MM.1S (cell line): ENCODE measurements around the gene CREB5.

Source experiments
- EZH2 ChIP-seq: fragments of 300-600 bp; sonication (generic); optimal IDR thresholded peaks from 2 replicates; pipeline ENCODE3; 2017; ENCODE audit warnings: low read depth, mild to moderate bottlenecking, antibody characterized with exemption, low read length, mixed read lengths
- TF ChIP-seq, protein P1 (sequence below): fragments of 300-600 bp; sonication (generic); IDR thresholded peaks from 2 replicates; pipeline ENCODE4 v1.5.1; 2016; ENCODE audit warnings: antibody characterized with exemption, low read length, mixed read lengths

DNA sequence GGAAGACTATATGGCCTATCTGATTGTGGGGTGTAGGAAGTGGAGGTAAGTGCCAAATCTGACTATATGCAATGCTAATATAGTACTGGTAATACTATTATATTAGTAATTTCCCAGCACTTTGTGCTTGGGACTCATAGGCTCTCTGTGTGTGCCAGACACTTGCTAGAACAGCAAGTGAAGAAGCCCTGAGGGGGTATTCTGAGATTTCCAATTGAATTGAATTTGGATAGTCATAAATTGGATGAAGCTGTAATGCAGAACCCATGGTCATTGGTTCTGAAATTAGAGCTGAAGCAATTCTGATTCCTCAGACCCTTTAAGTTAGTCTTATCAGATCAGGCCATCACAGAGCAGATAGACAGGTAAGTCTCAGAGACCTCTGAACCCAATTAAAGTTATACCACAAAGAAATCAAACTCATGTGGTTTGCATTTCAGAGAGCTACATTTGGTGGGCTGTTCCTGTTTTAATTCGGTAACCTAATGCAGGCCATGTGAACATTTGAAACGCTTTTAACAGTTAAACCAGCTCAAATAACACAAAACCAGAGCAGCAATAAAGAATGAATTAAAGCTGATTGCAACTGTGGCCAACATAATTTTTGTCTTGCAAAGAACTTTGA is 179.5 kb downstream of the CREB5 start:
- no peak for TF ChIP-seq EZH2
- TF ChIP-seq, protein P1, sequence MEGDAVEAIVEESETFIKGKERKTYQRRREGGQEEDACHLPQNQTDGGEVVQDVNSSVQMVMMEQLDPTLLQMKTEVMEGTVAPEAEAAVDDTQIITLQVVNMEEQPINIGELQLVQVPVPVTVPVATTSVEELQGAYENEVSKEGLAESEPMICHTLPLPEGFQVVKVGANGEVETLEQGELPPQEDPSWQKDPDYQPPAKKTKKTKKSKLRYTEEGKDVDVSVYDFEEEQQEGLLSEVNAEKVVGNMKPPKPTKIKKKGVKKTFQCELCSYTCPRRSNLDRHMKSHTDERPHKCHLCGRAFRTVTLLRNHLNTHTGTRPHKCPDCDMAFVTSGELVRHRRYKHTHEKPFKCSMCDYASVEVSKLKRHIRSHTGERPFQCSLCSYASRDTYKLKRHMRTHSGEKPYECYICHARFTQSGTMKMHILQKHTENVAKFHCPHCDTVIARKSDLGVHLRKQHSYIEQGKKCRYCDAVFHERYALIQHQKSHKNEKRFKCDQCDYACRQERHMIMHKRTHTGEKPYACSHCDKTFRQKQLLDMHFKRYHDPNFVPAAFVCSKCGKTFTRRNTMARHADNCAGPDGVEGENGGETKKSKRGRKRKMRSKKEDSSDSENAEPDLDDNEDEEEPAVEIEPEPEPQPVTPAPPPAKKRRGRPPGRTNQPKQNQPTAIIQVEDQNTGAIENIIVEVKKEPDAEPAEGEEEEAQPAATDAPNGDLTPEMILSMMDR = no peak
